ENCODE data around the gene PAPPA2. TPM values are rescaled to one million over a fixed set of nuclear protein-coding genes. Genes with fewer than 3 reads are reported as not detected.

PAPPA2 gene
- total RNA-seq, 2 donors from 2014 or later: 1.3 TPM; not detected in 1

DNA sequence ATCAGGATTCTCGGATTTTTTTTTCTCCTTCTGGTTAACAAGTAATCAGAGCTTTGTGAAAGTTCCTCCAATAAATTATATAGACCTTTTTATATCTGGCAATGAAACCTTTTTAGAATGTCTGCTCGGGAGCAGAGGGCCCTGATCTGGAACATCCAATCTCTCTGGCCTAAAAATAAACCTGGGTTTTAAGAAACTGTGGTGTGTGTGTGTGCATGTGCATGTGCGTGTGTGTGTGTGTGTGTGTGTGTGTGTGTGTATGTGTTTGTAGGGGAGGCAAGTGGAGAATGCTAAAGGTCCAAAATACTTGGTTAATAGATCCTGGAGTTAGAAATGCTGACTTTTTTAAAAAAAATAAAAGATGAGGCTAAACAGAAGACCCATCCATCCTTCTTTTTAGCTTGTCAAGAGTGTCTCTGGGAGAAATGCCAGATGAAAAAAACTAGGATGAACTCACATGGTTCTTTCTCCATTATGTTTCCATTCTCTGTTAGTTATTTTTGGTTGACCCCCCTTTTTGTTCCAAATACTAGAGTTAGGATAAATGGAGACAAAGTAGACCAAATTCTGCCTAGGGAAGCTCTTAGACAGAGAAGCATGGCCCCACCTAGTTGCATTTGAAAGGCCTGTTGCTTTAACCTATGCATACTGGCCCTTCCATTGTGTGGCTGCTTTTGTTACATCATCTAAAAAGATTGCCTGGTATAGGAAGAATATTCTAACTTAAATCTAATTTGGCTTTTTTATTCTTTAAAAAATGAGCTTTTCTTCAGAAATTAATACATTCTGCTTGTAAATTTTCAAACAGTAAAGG, 175.9 kb downstream of the PAPPA2 start:
- Histone ChIP-seq H3K27me3 (ENCODE audit: control insufficient read depth, insufficient read depth, low read length, poor library complexity, severe bottlenecking) (no peaks in the 10 kb centered on the region), H3K27ac (ENCODE audit: low read depth, low read length) (no peak overlapping the region), H3K4me3 (ENCODE audit: low read length) (no peak overlapping the region), H3K4me1 (ENCODE audit: control insufficient read depth, insufficient read depth, low read length) (no peaks in the 10 kb centered on the region), H3K9me3 (ENCODE audit: control insufficient read depth, low read length) (no peaks in the 10 kb centered on the region), H3K9ac (ENCODE audit: extremely low read depth, low read length, poor library complexity, severe bottlenecking) (no peak overlapping the region), H3K36me3 (ENCODE audit: control insufficient read depth, insufficient read depth, low read length) (no peaks in the 10 kb centered on the region)
- H3K4me3 Mint-ChIP-seq: no peak overlapping the region
- no peak overlapping the region for H3K27ac Mint-ChIP-seq
- no peaks in the 10 kb centered on the region for H3K36me3 Mint-ChIP-seq (ENCODE audit: low read depth)
- H3K4me1 Mint-ChIP-seq: no peaks in the 10 kb centered on the region
- TF ChIP-seq, protein P1, sequence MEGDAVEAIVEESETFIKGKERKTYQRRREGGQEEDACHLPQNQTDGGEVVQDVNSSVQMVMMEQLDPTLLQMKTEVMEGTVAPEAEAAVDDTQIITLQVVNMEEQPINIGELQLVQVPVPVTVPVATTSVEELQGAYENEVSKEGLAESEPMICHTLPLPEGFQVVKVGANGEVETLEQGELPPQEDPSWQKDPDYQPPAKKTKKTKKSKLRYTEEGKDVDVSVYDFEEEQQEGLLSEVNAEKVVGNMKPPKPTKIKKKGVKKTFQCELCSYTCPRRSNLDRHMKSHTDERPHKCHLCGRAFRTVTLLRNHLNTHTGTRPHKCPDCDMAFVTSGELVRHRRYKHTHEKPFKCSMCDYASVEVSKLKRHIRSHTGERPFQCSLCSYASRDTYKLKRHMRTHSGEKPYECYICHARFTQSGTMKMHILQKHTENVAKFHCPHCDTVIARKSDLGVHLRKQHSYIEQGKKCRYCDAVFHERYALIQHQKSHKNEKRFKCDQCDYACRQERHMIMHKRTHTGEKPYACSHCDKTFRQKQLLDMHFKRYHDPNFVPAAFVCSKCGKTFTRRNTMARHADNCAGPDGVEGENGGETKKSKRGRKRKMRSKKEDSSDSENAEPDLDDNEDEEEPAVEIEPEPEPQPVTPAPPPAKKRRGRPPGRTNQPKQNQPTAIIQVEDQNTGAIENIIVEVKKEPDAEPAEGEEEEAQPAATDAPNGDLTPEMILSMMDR (conservative IDR thresholded peaks at IDR 0.05): no peak
- no peaks in the 10 kb centered on the region for H3K9me3 Mint-ChIP-seq
- WGBS, 2 experiments (ENCODE audit: insufficient coverage in 1 of 2, insufficient read length in 1 of 2): 89 to 100% methylated on average over 2 to 3 of the region's 3 CpGs
- DNase-seq: no peak
- peaks cover 2% of the 10 kb centered on the region for H3K27me3 Mint-ChIP-seq (ENCODE audit: insufficient read depth)

DNA sequence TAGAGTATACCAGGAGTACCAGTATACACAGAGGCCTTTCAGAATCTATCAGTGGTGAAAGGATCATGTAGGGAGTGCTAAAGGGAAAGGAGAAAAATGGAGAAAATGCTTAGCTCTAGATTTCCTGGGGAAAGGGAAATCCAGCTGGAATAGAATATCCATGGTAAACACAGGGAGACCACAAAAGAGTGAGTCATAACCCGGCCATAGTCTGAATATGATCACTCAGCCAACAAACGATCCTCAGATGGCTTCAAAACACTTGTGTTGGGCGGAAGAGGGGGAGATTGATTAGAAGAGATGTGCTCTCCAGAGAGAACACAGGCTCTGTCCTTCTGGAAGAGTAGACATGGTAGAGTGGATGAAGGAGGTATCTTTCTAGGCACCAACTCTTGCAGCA, 180.6 kb downstream of the PAPPA2 start:
- WGBS, 2 experiments (ENCODE audit: insufficient coverage in 1 of 2, insufficient read length in 1 of 2): 91 to 93% methylated on average over 3 of the region's 3 CpGs
- Mint-ChIP-seq H3K4me3 (no peak overlapping the region), H3K9me3 (peaks cover under 1% of the 10 kb centered on the region), H3K27me3 (ENCODE audit: insufficient read depth) (peaks cover 2% of the 10 kb centered on the region), H3K27ac (no peak overlapping the region), H3K36me3 (ENCODE audit: low read depth) (no peaks in the 10 kb centered on the region), H3K4me1 (no peaks in the 10 kb centered on the region)
- no peak overlapping the region for H3K9ac ChIP-seq (ENCODE audit: extremely low read depth, low read length, poor library complexity, severe bottlenecking)
- no peak overlapping the region for H3K4me3 ChIP-seq (ENCODE audit: low read length)
- H3K36me3 ChIP-seq (ENCODE audit: control insufficient read depth, insufficient read depth, low read length): no peaks in the 10 kb centered on the region
- H3K4me1 ChIP-seq (ENCODE audit: control insufficient read depth, insufficient read depth, low read length): no peaks in the 10 kb centered on the region
- H3K9me3 ChIP-seq (ENCODE audit: control insufficient read depth, low read length): no peaks in the 10 kb centered on the region
- DNase-seq: no peak
- H3K27ac ChIP-seq (ENCODE audit: low read depth, low read length): no peak overlapping the region
- TF ChIP-seq, protein P1 (conservative IDR thresholded peaks at IDR 0.05): no peak
- H3K27me3 ChIP-seq (ENCODE audit: control insufficient read depth, insufficient read depth, low read length, poor library complexity, severe bottlenecking): no peaks in the 10 kb centered on the region

DNA sequence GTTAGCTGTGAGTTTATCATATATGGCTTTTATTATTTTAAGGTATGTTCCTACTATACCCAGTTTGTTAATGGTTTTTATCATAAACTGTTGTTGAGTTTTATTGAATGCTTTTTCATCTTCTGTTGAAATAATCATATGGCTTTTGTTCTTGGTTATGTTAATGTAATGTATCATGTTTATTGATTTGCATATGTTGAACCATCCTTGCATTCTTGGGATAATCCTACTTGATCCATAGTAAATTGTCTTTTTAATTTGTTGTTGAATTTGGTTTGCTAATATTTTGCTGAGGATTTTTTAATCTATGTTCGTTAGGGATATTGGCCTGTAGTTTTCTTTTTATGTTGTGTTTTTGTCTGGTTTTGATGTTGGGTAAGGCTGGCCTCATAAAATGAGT, 185.6 kb downstream of the PAPPA2 start:
- TF ChIP-seq, protein P1 (conservative IDR thresholded peaks at IDR 0.05): no peak
- no peaks in the 10 kb centered on the region for H3K36me3 Mint-ChIP-seq (ENCODE audit: low read depth)
- peaks cover 2% of the 10 kb centered on the region for H3K27me3 Mint-ChIP-seq (ENCODE audit: insufficient read depth)

More for the DNA sequence above, 185.6 kb downstream of the PAPPA2 start:
- H3K36me3 ChIP-seq (ENCODE audit: control insufficient read depth, insufficient read depth, low read length): no peaks in the 10 kb centered on the region
- Mint-ChIP-seq H3K4me3 (no peak overlapping the region), H3K27ac (no peak overlapping the region), H3K9me3 (peaks cover 6% of the 10 kb centered on the region), H3K4me1 (no peaks in the 10 kb centered on the region)
- H3K9me3 ChIP-seq (ENCODE audit: control insufficient read depth, low read length): no peaks in the 10 kb centered on the region
- no peak for DNase-seq
- H3K4me1 ChIP-seq (ENCODE audit: control insufficient read depth, insufficient read depth, low read length): no peaks in the 10 kb centered on the region
- H3K9ac ChIP-seq (ENCODE audit: extremely low read depth, low read length, poor library complexity, severe bottlenecking): no peak overlapping the region
- no peak overlapping the region for H3K27ac ChIP-seq (ENCODE audit: low read depth, low read length)
- H3K4me3 ChIP-seq (ENCODE audit: low read length): no peak overlapping the region
- H3K27me3 ChIP-seq (ENCODE audit: control insufficient read depth, insufficient read depth, low read length, poor library complexity, severe bottlenecking): no peaks in the 10 kb centered on the region
- whole genome bisulfite sequencing, 2 experiments (ENCODE audit: insufficient coverage in 1 of 2, insufficient read length in 1 of 2): 43 to 70% methylated on average over 1 of the region's 1 CpG

All from endodermal cell (in vitro differentiated cells).